ENCODE results near the gene DLGAP4. TPM values are rescaled to one million over a fixed set of nuclear protein-coding genes. Genes with fewer than 3 reads are reported as not detected.

The DLGAP4 gene
- polyA plus RNA-seq, 1 experiment, result 34.9 TPM

- POLR2A ChIA-PET, result no interaction called here
- TF ChIP-seq CTCF (IDR thresholded peaks at IDR 0.05; ENCODE audit: insufficient read depth, low read depth, low read length), result no peak
- Histone ChIP-seq H3K27me3 (ENCODE audit: control insufficient read depth, insufficient read depth, low read length) (peaks cover 21% of the 10 kb centered on the region), H3K36me3 (ENCODE audit: control insufficient read depth, insufficient read depth, low read length) (no peaks in the 10 kb centered on the region), H3K4me3 (ENCODE audit: low read depth, low read length) (no peak overlapping the region)
- no peak for DNase-seq (ENCODE audit: low read depth)
- CTCF ChIA-PET, result interaction anchor here (1.9 kb wide), 1 partner anchor 23 kb away, joined by 4 read pairs; no protein-coding TSS in a partner anchor
These were observed 6.7 kb upstream of the DLGAP4 start for GRCh38 chr20:36299459-36299858.

DNA sequence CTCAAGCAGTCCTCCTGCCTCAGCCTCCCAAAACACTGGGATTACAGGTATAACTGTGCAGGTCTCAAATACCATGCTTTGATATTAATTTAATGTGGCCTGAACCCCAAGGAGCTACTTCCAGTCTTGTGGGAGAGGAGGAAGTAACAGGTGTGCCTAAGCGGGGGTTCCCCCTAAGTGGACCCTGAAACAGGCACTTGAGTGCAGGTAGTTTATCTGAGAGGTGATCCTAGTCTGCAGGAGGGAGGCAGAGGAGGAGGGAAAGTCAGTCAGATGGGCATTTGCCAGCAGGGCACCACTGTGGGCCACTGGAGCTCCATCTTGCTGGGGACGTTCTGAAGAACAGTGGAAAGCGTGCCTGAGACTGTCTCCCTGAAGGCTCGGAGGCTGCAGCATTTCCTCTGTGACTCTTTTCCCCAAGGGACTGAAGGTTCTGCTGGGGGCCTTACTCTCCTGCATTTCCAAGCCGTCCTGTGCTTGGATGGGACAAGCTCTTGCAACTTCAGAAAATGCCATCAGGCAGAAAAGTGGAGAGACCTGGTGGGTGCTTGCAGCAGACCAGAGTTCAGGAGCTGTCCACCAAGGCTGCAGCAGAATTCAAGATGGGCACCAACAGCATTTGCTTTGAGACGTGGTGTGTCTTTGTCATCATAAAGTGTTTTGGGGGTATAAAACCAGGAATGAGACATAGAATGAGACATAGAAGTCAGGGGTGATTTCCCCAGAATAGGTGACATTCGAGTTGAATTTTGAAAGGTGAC, 4.6 kb upstream of the DLGAP4 start:
- ChIA-PET CTCF (no interaction called here), POLR2A (no interaction called here)
- Histone ChIP-seq H3K27me3 (ENCODE audit: control insufficient read depth, insufficient read depth, low read length) (peaks cover 35% of the 10 kb centered on the region), H3K4me3 (ENCODE audit: low read depth, low read length) (no peak overlapping the region), H3K36me3 (ENCODE audit: control insufficient read depth, insufficient read depth, low read length) (no peaks in the 10 kb centered on the region)
- no peak for DNase-seq (ENCODE audit: low read depth)
- no peak for TF ChIP-seq CTCF (IDR thresholded peaks at IDR 0.05; ENCODE audit: insufficient read depth, low read depth, low read length)

- H3K4me3 ChIP-seq (ENCODE audit: low read depth, low read length), result no peak overlapping the region
- no peak for DNase-seq (ENCODE audit: low read depth)
- POLR2A ChIA-PET, result no interaction called here
- no peaks in the 10 kb centered on the region for H3K36me3 ChIP-seq (ENCODE audit: control insufficient read depth, insufficient read depth, low read length)
- CTCF ChIA-PET, result no interaction called here
- no peak for TF ChIP-seq CTCF (IDR thresholded peaks at IDR 0.05; ENCODE audit: insufficient read depth, low read depth, low read length)
- peaks cover 45% of the 10 kb centered on the region for H3K27me3 ChIP-seq (ENCODE audit: control insufficient read depth, insufficient read depth, low read length)
These were observed 3.0 kb upstream of the DLGAP4 start for GRCh38 chr20:36303020-36303595.

DNA sequence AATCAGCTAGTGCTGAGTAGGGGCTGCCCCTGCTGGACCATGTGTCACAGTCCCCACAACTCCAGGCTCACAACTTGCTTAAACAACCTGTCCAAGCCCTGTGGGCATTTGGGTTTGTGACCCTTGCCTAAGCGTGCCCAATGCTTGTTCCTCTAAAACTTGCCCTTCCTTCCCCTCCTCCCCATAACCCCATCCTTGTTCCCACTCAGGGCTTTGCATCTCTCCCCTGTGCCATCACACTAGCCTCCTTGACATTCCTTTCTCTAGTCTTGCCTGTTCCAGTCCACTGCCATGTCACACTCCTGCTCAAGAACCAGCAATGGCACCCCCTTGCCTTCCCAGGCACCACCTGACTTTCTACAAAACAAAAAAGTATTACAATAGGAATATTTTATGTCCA, 2.3 kb upstream of the DLGAP4 start:
- Histone ChIP-seq H3K4me3 (ENCODE audit: low read depth, low read length) (no peak overlapping the region), H3K27me3 (ENCODE audit: control insufficient read depth, insufficient read depth, low read length) (peaks cover 50% of the 10 kb centered on the region), H3K36me3 (ENCODE audit: control insufficient read depth, insufficient read depth, low read length) (no peaks in the 10 kb centered on the region)
- DNase-seq (ENCODE audit: low read depth), result no peak
- no peak for TF ChIP-seq CTCF (IDR thresholded peaks at IDR 0.05; ENCODE audit: insufficient read depth, low read depth, low read length)
- ChIA-PET POLR2A (no interaction called here), CTCF (no interaction called here)

DNA sequence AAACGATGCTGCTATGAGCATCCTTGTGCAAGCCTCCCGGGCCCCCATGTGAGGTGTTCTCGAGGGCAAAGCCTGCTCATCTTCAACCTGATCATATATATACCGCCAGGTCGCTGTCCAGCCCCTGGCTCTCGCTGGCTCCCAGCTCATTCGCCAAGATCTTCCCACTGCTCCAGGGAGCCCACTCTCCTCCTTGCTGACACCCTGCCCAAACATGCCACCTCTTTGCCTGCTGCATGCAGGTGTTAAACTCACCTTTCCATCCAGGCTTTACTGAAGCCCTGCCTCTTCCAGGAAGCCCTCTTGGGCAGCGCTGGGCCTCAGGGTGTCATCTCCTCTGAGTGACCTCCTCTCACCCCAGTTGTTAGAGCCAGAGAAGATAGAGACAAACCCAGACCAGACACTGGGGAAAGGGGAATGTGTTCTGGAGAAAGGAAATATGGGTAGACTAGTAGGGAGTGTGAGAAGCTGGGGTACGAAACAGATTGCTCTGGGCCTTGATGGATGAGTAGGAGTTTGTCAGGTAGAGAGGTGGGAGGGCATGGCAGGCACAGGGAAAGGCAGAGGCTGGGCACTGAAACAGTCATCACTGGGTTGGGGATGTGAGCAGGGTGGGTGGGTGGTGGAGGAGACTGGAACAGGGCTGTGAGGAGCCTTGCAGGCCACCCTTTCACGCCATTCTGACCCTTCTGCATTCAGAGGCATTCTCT, 1.2 kb upstream of the DLGAP4 start:
- TF ChIP-seq CTCF (IDR thresholded peaks at IDR 0.05; ENCODE audit: insufficient read depth, low read depth, low read length), result no peak
- Histone ChIP-seq H3K36me3 (ENCODE audit: control insufficient read depth, insufficient read depth, low read length) (no peaks in the 10 kb centered on the region), H3K27me3 (ENCODE audit: control insufficient read depth, insufficient read depth, low read length) (peaks cover 57% of the 10 kb centered on the region), H3K4me3 (ENCODE audit: low read depth, low read length) (no peak overlapping the region)
- DNase-seq (ENCODE audit: low read depth), result no peak
- ChIA-PET CTCF (no interaction called here), POLR2A (no interaction called here)
